HEK293 (cell line): ENCODE data around the gene ISOC1.

Experiments used
- CTCF ChIA-PET: fragments of 350-600 bp; formaldehyde crosslinking; extraction: SDS; loops from one replicate; lab custom pipeline; 2021; ENCODE audit warnings: antibody characterized with exemption; lab: Yijun Ruan, JAX
- POLR2A ChIA-PET: fragments of 300-600 bp; formaldehyde crosslinking; extraction: SDS; loops from one replicate; lab custom pipeline; 2020; ENCODE audit warnings: antibody characterized with exemption, inconsistent platforms; lab: Yijun Ruan, JAX
- H3K27ac ChIP-seq: fragments of 200-500 bp; sonication (Bioruptor generic); 2 replicates; pipeline ENCODE4 v1.5.1; 2014; ENCODE audit warnings: low read depth, low read length, control low read depth, inconsistent platforms; ENCODE audit errors: extremely low read depth
- H3K36me3 ChIP-seq, 2 experiments: fragments of 200-500 bp in 1 of 2; sonication (Bioruptor generic) in 1 of 2; 1 replicate in 1 of 2; 2 replicates in 1 of 2; pipeline ENCODE4 v1.5.1; 2014 to 2017; ENCODE audit warnings: inconsistent platforms in 2 of 2, low read length in 2 of 2; ENCODE audit not compliant: control insufficient read depth in 2 of 2, insufficient read depth in 1 of 2
- H3K4me1 ChIP-seq: fragments of 200-500 bp; sonication (Bioruptor generic); 2 replicates; pipeline ENCODE4 v1.5.1; 2014; ENCODE audit warnings: mild to moderate bottlenecking, low read length, inconsistent platforms; ENCODE audit not compliant: control insufficient read depth, insufficient read depth
- H3K4me3 ChIP-seq: 2 replicates; pipeline ENCODE4 v1.5.1; 2011; ENCODE audit warnings: low read depth, mild to moderate bottlenecking, control low read depth, low read length, moderate library complexity
- H3K9me3 ChIP-seq: fragments of 200-500 bp; sonication (Bioruptor generic); 2 replicates; pipeline ENCODE4 v1.5.1; 2014; ENCODE audit warnings: low read depth, low read length, inconsistent platforms; ENCODE audit not compliant: control insufficient read depth, insufficient read depth
- BCL11A ChIP-seq: fragments of 450-650 bp; formaldehyde crosslinking; IDR thresholded peaks from 2 replicates; pipeline ENCODE4 v1.5.1; 2016; ENCODE audit warnings: low read depth, missing biosample characterization, missing genetic modification characterization
- KLF8 ChIP-seq: fragments of 450-650 bp; formaldehyde crosslinking; IDR thresholded peaks from 2 replicates; pipeline ENCODE4 v1.5.1; 2016; ENCODE audit warnings: missing biosample characterization, missing genetic modification characterization
- KLF9 ChIP-seq: fragments of 450-650 bp; formaldehyde crosslinking; IDR thresholded peaks from 2 replicates; pipeline ENCODE4 v1.5.1; 2016; ENCODE audit warnings: missing biosample characterization, missing genetic modification characterization, low read depth
- OSR2 ChIP-seq: fragments of 450-650 bp; formaldehyde crosslinking; IDR thresholded peaks from 2 replicates; pipeline ENCODE4 v1.5.1; 2016; ENCODE audit warnings: missing biosample characterization, missing genetic modification characterization
- SCRT2 ChIP-seq: fragments of 450-650 bp; formaldehyde crosslinking; IDR thresholded peaks from 2 replicates; pipeline ENCODE4 v1.5.1; 2016; ENCODE audit warnings: missing biosample characterization, missing genetic modification characterization
- SETDB1 ChIP-seq: IDR thresholded peaks from one replicate; pipeline ENCODE4 v1.6.1; 2017; ENCODE audit warnings: mild to moderate bottlenecking, low read length, moderate library complexity, mixed read lengths; ENCODE audit not compliant: insufficient read length
- ZBTB17 ChIP-seq: fragments of 450-650 bp; formaldehyde crosslinking; IDR thresholded peaks from 2 replicates; pipeline ENCODE4 v1.5.1; 2016; ENCODE audit warnings: missing biosample characterization, missing genetic modification characterization
- ZBTB48 ChIP-seq: fragments of 450-650 bp; formaldehyde crosslinking; IDR thresholded peaks from 2 replicates; pipeline ENCODE4 v1.5.1; 2016; ENCODE audit warnings: missing biosample characterization, missing genetic modification characterization
- ZBTB49 ChIP-seq: fragments of 450-650 bp; formaldehyde crosslinking; IDR thresholded peaks from 2 replicates; pipeline ENCODE4 v1.5.1; 2016; ENCODE audit warnings: missing biosample characterization, missing genetic modification characterization, low read depth
- ZNF140 ChIP-seq: fragments of 450-650 bp; formaldehyde crosslinking; IDR thresholded peaks from 2 replicates; pipeline ENCODE4 v1.5.1; 2016; ENCODE audit warnings: missing biosample characterization, missing genetic modification characterization
- ZNF16 ChIP-seq: fragments of 450-650 bp; formaldehyde crosslinking; IDR thresholded peaks from 2 replicates; pipeline ENCODE4 v1.5.1; 2016; ENCODE audit warnings: low read depth, missing biosample characterization, missing genetic modification characterization
- ZNF214 ChIP-seq: fragments of 450-650 bp; formaldehyde crosslinking; IDR thresholded peaks from 2 replicates; pipeline ENCODE4 v1.5.1; 2017; ENCODE audit warnings: missing biosample characterization, mild to moderate bottlenecking, missing genetic modification characterization, borderline replicate concordance
- ZNF274 ChIP-seq, 2 experiments: fragments of 200-500 bp in 1 of 2; fragments of 450-650 bp in 1 of 2; sonication (Bioruptor generic) in 1 of 2; formaldehyde crosslinking in 1 of 2; IDR thresholded peaks; 2 replicates each; pipeline versions ENCODE4 v1.5.1 to v1.6.1; 2014 to 2016; ENCODE audit warnings: borderline replicate concordance in 1 of 2, inconsistent platforms in 1 of 2, low read length in 1 of 2, missing biosample characterization in 1 of 2, missing genetic modification characterization in 1 of 2
- ZNF391 ChIP-seq: fragments of 450-650 bp; formaldehyde crosslinking; IDR thresholded peaks from 2 replicates; pipeline ENCODE4 v1.5.1; 2016; ENCODE audit warnings: low read depth, missing biosample characterization, missing genetic modification characterization, borderline replicate concordance
- ZNF488 ChIP-seq: fragments of 450-650 bp; formaldehyde crosslinking; IDR thresholded peaks from 2 replicates; pipeline ENCODE4 v1.5.1; 2016; ENCODE audit warnings: missing biosample characterization, missing genetic modification characterization
- ZNF501 ChIP-seq: fragments of 450-650 bp; formaldehyde crosslinking; IDR thresholded peaks from 2 replicates; pipeline ENCODE4 v1.5.1; 2016; ENCODE audit warnings: missing biosample characterization, missing genetic modification characterization
- ZNF548 ChIP-seq: fragments of 450-650 bp; formaldehyde crosslinking; IDR thresholded peaks from 2 replicates; pipeline ENCODE4 v1.5.1; 2016; ENCODE audit warnings: missing biosample characterization, missing genetic modification characterization
- ZNF560 ChIP-seq: fragments of 450-650 bp; formaldehyde crosslinking; IDR thresholded peaks from 2 replicates; pipeline ENCODE4 v1.5.1; 2017; ENCODE audit warnings: missing biosample characterization, missing genetic modification characterization, borderline replicate concordance
- ZNF600 ChIP-seq: fragments of 450-650 bp; formaldehyde crosslinking; IDR thresholded peaks from 2 replicates; pipeline ENCODE4 v1.5.1; 2016; ENCODE audit warnings: missing biosample characterization, missing genetic modification characterization
- ZNF707 ChIP-seq: fragments of 450-650 bp; formaldehyde crosslinking; IDR thresholded peaks from 2 replicates; pipeline ENCODE4 v1.5.1; 2016; ENCODE audit warnings: missing biosample characterization, missing genetic modification characterization
- ZNF777 ChIP-seq: fragments of 450-650 bp; formaldehyde crosslinking; IDR thresholded peaks from 2 replicates; pipeline ENCODE4 v1.5.1; 2017; ENCODE audit warnings: missing biosample characterization, missing genetic modification characterization, borderline replicate concordance
- ZNF791 ChIP-seq: fragments of 450-650 bp; formaldehyde crosslinking; IDR thresholded peaks from 2 replicates; pipeline ENCODE4 v1.5.1; 2016; ENCODE audit warnings: missing biosample characterization, missing genetic modification characterization
- ZNF792 ChIP-seq: fragments of 450-650 bp; formaldehyde crosslinking; IDR thresholded peaks from 2 replicates; pipeline ENCODE4 v1.5.1; 2016; ENCODE audit warnings: missing biosample characterization, missing genetic modification characterization
- ZNF830 ChIP-seq: fragments of 450-650 bp; IDR thresholded peaks from 2 replicates; pipeline ENCODE4 v1.5.0; 2018; ENCODE audit warnings: missing biosample characterization, missing genetic modification characterization, low read depth, mild to moderate bottlenecking, moderate library complexity
- ZXDB ChIP-seq: fragments of 450-650 bp; formaldehyde crosslinking; IDR thresholded peaks from 2 replicates; pipeline ENCODE4 v1.5.1; 2016; ENCODE audit warnings: missing biosample characterization, missing genetic modification characterization
- TF ChIP-seq, protein P1 (sequence below): sonication (generic); formaldehyde crosslinking; IDR thresholded peaks from 2 replicates; pipeline ENCODE4 v1.8.1; 2022; ENCODE audit warnings: mild to moderate bottlenecking, moderate library complexity, missing genetic modification reagents
- TF ChIP-seq, protein P2 (sequence below): fragments of 450-650 bp; formaldehyde crosslinking; IDR thresholded peaks from 2 replicates; pipeline ENCODE4 v1.5.1; 2016; ENCODE audit warnings: missing biosample characterization, missing genetic modification characterization

Gene ISOC1

GRCh38 chr5:129069292-129069691, 25.3 kb upstream of the ISOC1 start (continued):
- no peak for TF ChIP-seq KLF9 (tag by site-specific recombination)
- TF ChIP-seq, all 188 proteins: peak for 0

DNA sequence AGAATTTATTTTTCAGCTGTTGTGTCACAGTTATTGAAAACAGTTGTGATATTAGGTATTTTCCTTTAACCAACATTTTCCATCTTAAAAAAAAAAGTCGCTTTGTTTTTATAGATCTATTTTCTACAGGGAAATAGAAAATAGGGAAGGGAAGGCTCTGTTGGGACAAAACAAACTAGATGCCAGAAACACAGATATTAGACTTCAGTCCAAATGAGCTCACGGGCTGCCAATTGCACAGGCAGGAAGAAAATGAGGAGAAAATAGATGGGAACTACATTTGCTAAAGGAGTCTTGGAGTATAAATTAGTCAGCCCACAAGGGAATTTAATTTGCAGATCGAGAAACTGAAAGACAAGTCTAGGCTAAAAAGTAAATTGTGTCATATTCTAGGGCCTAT, 21.4 kb upstream of the ISOC1 start:
- Histone ChIP-seq H3K4me3 (no peak overlapping the region), H3K27ac (no peak overlapping the region), H3K9me3 (no peaks in the 10 kb centered on the region), H3K4me1 (peaks cover 7% of the 10 kb centered on the region; the same call in 1 of the 2 replicates), H3K36me3 (no peaks in the 10 kb centered on the region)
- ChIA-PET CTCF (interaction anchor here (0.6 kb wide), 1 partner anchor 173 kb away, joined by 3 read pairs; no protein-coding TSS in a partner anchor), POLR2A (no interaction called here)
- TF ChIP-seq, protein P1, sequence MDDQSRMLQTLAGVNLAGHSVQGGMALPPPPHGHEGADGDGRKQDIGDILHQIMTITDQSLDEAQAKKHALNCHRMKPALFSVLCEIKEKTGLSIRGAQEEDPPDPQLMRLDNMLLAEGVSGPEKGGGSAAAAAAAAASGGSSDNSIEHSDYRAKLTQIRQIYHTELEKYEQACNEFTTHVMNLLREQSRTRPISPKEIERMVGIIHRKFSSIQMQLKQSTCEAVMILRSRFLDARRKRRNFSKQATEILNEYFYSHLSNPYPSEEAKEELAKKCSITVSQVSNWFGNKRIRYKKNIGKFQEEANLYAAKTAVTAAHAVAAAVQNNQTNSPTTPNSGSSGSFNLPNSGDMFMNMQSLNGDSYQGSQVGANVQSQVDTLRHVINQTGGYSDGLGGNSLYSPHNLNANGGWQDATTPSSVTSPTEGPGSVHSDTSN (CRISPR knock-in tag): no peak
- TF ChIP-seq ZNF548 (tag by site-specific recombination): no peak
- TF ChIP-seq ZNF214 (tag by site-specific recombination): no peak
- TF ChIP-seq ZNF791 (tag by site-specific recombination): no peak
- no peak for TF ChIP-seq ZNF600 (tag by site-specific recombination)
- TF ChIP-seq ZNF16: no peak
- no peak for TF ChIP-seq ZNF274 (IDR thresholded peaks at IDR 0.05; ENCODE audit: low read length)
- TF ChIP-seq ZNF274 (tag by site-specific recombination; IDR thresholded peaks at IDR 0.05; ENCODE audit: borderline replicate concordance): no peak
- TF ChIP-seq BCL11A (tag by site-specific recombination): no peak
- TF ChIP-seq ZNF391 (tag by site-specific recombination): no peak
- no peak for TF ChIP-seq ZBTB49
- TF ChIP-seq ZXDB (tag by site-specific recombination): no peak
- no peak for TF ChIP-seq ZNF707 (tag by site-specific recombination)
- TF ChIP-seq ZNF501: no peak
- no peak for TF ChIP-seq ZNF560
- no peak for TF ChIP-seq ZNF140 (tag by site-specific recombination)
- TF ChIP-seq SCRT2: no peak

- TF ChIP-seq ZNF792 (tag by site-specific recombination): no peak
- TF ChIP-seq ZBTB48 (tag by site-specific recombination): no peak
- no peak for TF ChIP-seq OSR2 (tag by site-specific recombination)
- no peak for TF ChIP-seq SETDB1
- TF ChIP-seq ZNF777 (tag by site-specific recombination): no peak
- TF ChIP-seq, protein P2, sequence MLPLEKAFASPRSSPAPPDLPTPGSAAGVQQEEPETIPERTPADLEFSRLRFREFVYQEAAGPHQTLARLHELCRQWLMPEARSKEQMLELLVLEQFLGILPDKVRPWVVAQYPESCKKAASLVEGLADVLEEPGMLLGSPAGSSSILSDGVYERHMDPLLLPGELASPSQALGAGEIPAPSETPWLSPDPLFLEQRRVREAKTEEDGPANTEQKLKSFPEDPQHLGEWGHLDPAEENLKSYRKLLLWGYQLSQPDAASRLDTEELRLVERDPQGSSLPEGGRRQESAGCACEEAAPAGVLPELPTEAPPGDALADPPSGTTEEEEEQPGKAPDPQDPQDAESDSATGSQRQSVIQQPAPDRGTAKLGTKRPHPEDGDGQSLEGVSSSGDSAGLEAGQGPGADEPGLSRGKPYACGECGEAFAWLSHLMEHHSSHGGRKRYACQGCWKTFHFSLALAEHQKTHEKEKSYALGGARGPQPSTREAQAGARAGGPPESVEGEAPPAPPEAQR (tag by site-specific recombination): no peak
- no peak for TF ChIP-seq ZNF214 (tag by site-specific recombination)
- TF ChIP-seq ZBTB17 (tag by site-specific recombination): no peak
- TF ChIP-seq ZNF830 (tag by site-specific recombination): no peak
- TF ChIP-seq ZNF488 (tag by site-specific recombination): no peak
- TF ChIP-seq KLF8 (tag by site-specific recombination): no peak
- no peaks in the 10 kb centered on the region for H3K36me3 ChIP-seq
- CTCF ChIA-PET: no interaction called here
- POLR2A ChIA-PET: no interaction called here
- H3K4me1 ChIP-seq: peaks cover 10% of the 10 kb centered on the region; the same call in 1 of the 2 replicates
- no peaks in the 10 kb centered on the region for H3K9me3 ChIP-seq
- no peak overlapping the region for H3K4me3 ChIP-seq
- H3K27ac ChIP-seq: no peak overlapping the region
Measured at GRCh38 chr5:129074903-129075302, 19.6 kb upstream of the ISOC1 start.
